ENCODE data around the gene SLFN12L. TPM values are rescaled to one million over a fixed set of nuclear protein-coding genes. Genes with fewer than 3 reads are reported as not detected.

SLFN12L gene
- total RNA-seq (2022; extraction: Qiagen RNA extraction), result not detected in 5 replicates

DNA sequence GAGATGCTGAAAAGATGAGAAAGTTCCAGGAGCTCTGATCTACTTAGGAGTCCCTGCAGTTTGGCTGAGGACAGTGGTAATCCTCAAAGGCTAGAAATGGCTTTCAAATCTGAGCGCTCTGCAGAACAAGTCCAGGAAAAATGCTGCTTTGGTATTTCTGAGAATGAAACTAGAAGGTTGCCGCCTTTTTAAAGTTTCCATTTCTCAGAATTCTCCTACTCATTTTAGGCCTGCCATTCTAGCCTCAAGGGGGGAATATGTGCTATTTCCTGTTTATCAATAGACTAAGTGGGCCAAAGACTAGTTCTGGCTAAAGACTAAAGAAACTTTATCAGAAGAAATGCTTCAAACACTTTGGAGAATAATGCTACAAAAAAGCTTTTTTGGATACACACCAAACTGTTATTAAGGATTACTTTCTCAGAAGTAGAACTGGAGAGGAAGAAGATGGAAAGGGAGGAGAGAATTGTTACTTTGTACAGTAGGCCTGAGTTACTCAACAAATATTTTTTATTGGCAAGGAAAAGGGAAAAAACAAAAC, at the start of gene SLFN12L:
SLFN12L (minus strand) TSS at position 78 of the 541 bp plus-strand sequence. CDS start 15,314 bp downstream, outside the sequence.

GRCh38 chr17:35578197-35578928, 40.9 kb upstream of the SLFN12L start, which contains the start of gene PEX12:
Gene PEX12 (minus strand): TSS chr17:35578571. CDS start chr17:35578021, 550 bp downstream.

DNA sequence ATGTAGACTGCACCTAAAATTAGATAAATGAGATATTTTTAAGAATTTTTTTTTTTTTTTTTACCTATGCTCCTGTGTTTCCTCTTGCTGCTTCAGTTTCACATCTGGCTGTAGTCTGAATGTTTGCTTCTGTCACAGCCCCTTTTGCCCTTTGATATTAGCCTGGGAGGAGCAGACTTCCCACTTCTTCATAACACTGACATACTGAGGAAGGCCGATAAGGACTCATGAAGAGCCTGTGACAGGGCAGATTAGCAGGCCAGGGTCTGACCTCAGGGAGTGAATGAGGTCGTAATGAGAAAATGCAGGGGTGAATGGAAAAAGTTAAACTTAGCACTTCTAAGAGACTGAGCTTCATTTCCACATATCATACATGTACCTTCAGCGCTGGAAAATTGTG, 23.2 kb upstream of the SLFN12L start, which contains the start of gene SLFN14:
SLFN14 (minus strand) TSS at position 117 of the 400 bp plus-strand sequence. CDS start 2,757 bp downstream, outside the sequence.

GRCh38 chr17:35448214-35448898, 89.1 kb downstream of the SLFN12L start, which contains the start of gene SLFN13:
Gene SLFN13 (minus strand): TSS chr17:35448766. CDS start chr17:35445680, 3,086 bp downstream.

GRCh38 chr17:35432176-35433074, 105.1 kb downstream of the SLFN12L start, which contains the start of gene SLFN12:
Gene SLFN12 (minus strand): TSS chr17:35432500. CDS start chr17:35423028, 9,472 bp downstream.

Other genes with a start within 250 kb of the SLFN12L start
- gene SLFN11, start 164.1 kb downstream of the SLFN12L start, total RNA-seq (2022; extraction: Qiagen RNA extraction), result 3.7 to 9.2 TPM (median 5.8 TPM) in 5 replicates
- 0.05 to 0.07 TPM (median 0.05 TPM) in 3 of 5 replicates, not detected in the others for gene SLFN12, start 105.2 kb downstream of the SLFN12L start, total RNA-seq (2022; extraction: Qiagen RNA extraction)
- gene SLFN13, start 88.9 kb downstream of the SLFN12L start, total RNA-seq (2022; extraction: Qiagen RNA extraction), result 3.4 to 4.4 TPM (median 4.0 TPM) in 5 replicates
- not detected in 5 replicates for gene SLFN14, start 23.1 kb upstream of the SLFN12L start, total RNA-seq (2022; extraction: Qiagen RNA extraction)
- gene PEX12, start 40.9 kb upstream of the SLFN12L start, total RNA-seq (2022; extraction: Qiagen RNA extraction), result 8.2 to 9.8 TPM (median 9.0 TPM) in 5 replicates
- 119 to 174 TPM (median 133 TPM) in 5 replicates for gene AP2B1, start 49.6 kb upstream of the SLFN12L start, total RNA-seq (2022; extraction: Qiagen RNA extraction)
- gene RASL10B, start 194.0 kb upstream of the SLFN12L start, total RNA-seq (2022; extraction: Qiagen RNA extraction), result 0.13 to 0.15 TPM (median 0.14 TPM) in 5 replicates
- gene GAS2L2, start 215.6 kb upstream of the SLFN12L start, total RNA-seq (2022; extraction: Qiagen RNA extraction), result 0.05 to 0.16 TPM (median 0.07 TPM) in 5 replicates
- 0.23 to 0.44 TPM (median 0.41 TPM) in 4 of 5 replicates, not detected in the other for gene C17orf50, start 223.2 kb upstream of the SLFN12L start, total RNA-seq (2022; extraction: Qiagen RNA extraction)